AG09319 (cell line): ENCODE data around the gene SUSD1.

ENCODE experiments used
- DNase-seq: peaks from one replicate; pipeline ENCODE4 v3.0.0-alpha.2; 2010; ENCODE audit warnings: low read depth; ENCODE audit errors: extremely low read depth
- TF ChIP-seq, protein P1 (sequence below): IDR thresholded peaks from 2 replicates; pipeline ENCODE4 v1.5.1; 2011; ENCODE audit warnings: low read depth, mild to moderate bottlenecking, inconsistent platforms, low read length, moderate library complexity

Gene SUSD1

GRCh38 chr9:112127281-112127680 is 47.8 kb downstream of the SUSD1 start:
- TF ChIP-seq, protein P1, sequence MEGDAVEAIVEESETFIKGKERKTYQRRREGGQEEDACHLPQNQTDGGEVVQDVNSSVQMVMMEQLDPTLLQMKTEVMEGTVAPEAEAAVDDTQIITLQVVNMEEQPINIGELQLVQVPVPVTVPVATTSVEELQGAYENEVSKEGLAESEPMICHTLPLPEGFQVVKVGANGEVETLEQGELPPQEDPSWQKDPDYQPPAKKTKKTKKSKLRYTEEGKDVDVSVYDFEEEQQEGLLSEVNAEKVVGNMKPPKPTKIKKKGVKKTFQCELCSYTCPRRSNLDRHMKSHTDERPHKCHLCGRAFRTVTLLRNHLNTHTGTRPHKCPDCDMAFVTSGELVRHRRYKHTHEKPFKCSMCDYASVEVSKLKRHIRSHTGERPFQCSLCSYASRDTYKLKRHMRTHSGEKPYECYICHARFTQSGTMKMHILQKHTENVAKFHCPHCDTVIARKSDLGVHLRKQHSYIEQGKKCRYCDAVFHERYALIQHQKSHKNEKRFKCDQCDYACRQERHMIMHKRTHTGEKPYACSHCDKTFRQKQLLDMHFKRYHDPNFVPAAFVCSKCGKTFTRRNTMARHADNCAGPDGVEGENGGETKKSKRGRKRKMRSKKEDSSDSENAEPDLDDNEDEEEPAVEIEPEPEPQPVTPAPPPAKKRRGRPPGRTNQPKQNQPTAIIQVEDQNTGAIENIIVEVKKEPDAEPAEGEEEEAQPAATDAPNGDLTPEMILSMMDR = no peak
- DNase-seq = no peak

DNA sequence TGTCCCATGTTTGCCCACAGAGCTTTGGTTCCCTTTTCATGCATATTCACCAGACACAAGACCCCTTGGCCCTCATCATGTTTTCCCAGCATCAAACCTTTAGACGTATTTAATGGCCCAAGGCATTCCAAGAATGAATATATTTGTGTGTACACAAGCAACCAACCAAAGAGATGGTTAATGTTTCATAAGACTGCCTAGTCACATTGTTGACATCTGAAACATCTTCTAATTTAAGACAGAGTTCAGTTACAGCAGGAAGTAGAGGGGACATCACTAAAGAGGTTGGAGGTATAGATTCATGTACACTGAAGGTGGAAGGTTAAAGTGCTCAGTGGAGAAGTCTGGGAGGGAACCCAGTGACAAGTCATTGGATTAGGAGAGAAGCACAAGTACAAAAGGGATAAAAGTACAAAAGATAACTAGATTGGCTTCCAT is 49.1 kb downstream of the SUSD1 start:
- no peak for DNase-seq
- TF ChIP-seq, protein P1 = no peak

- DNase-seq = no peak
- TF ChIP-seq, protein P1 = no peak
Observed at GRCh38 chr9:112124156-112124555, 50.9 kb downstream of the SUSD1 start.

DNA sequence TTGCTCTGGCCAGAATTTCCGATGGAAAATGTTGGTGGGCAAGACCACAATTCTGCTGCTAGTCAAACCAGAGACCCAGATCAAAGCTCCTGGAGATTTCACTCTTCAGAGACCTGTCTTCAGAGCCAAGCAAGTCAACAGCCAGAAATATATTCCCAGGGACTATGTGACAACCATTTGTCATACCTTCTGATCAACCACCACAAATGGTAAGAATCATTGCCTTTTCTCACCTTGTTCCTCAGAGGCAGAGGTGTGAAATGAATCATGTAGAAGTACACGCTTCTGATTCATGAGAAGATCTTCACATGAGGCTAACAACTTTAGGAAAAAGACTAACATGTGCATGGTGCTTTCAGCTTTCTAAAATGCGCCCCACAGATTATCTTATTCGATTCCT is 53.5 kb downstream of the SUSD1 start:
- no peak for DNase-seq
- TF ChIP-seq, protein P1 = no peak

DNA sequence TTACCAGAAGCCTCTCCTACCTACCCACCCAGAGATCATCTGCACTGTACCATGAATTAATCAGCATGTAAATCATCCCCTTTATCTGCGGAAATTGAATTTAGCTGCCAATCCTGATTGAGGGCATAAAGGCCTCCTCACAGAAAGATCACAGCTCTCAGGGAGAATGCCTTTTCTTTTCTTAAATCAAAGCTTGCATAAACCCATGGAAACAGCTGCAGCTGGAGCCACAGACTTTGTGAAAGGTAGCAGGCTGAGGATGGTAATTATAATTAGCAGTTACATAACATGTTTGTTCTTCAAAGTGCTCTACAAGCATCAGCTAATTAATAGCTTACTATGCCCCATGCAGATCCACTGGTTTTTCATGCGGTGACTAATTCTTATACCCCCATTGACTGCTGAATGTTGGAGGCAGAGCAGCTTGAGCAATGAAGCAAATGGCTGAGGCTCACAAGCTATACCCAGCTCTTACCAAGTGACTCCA is 54.6 kb downstream of the SUSD1 start:
- DNase-seq = no peak

DNA sequence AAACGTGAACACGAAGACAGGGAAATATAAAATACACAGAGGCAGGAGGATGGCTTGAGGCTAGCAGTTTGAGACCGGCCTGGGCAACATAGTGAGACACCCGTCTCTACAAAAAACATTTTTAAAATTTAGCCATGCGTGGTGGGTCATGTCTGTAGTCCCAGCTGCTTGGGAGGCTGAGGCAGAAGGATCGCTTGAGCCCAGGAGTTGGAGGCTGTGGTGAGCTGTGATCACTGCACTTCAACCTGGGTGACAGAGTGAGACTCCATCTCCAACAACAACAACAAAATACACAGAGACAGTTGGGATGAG is 55.1 kb downstream of the SUSD1 start:
- TF ChIP-seq, protein P1 = no peak
- DNase-seq = no peak

More for the DNA sequence above, 54.6 kb downstream of the SUSD1 start:
- TF ChIP-seq, protein P1 = no peak

GRCh38 chr9:112119225-112120029 is 55.7 kb downstream of the SUSD1 start:
- no peak for DNase-seq
- TF ChIP-seq, protein P1 = no peak
